Activated T-cell treated with anti-CD3 and anti-CD28 coated beads for 24 hours (primary cell): ENCODE results near the gene GARIN5A.
A peak's percentile ranks its signal among the peaks of the same experiment; 100 is the strongest.
"Not testable (repeated sequence)": the region's sequence is repeated elsewhere in the genome, so short reads cannot be mapped to it uniquely, and the experiment has no call there.

ENCODE experiments used
- DNase-seq: peaks from one replicate; pipeline ENCODE4 v3.0.0-alpha.2; 2020; ENCODE audit warnings: low read depth

GARIN5A gene

GRCh38 chr19:50488389-50489194, 11.9 kb upstream of the GARIN5A start:
- DNase-seq = no peak

- DNase-seq = peak; percentile 49
Measured at GRCh38 chr19:50486823-50487515, 10.3 kb upstream of the GARIN5A start.

GRCh38 chr19:50485284-50485955, 8.8 kb upstream of the GARIN5A start:
- no peak for DNase-seq

- no peak for DNase-seq
Measured at GRCh38 chr19:50482916-50483315, 6.3 kb upstream of the GARIN5A start.

- no peak for DNase-seq
Measured at GRCh38 chr19:50482271-50482855, 5.7 kb upstream of the GARIN5A start.

GRCh38 chr19:50481351-50482149, 4.9 kb upstream of the GARIN5A start:
- no peak for DNase-seq

- DNase-seq = no peak
Measured at GRCh38 chr19:50480281-50481111, 3.8 kb upstream of the GARIN5A start.

GRCh38 chr19:50479761-50480251, 3.2 kb upstream of the GARIN5A start:
- DNase-seq = no peak

- DNase-seq = no peak
Measured at GRCh38 chr19:50478901-50479715, 2.5 kb upstream of the GARIN5A start.

- DNase-seq = no peak
Measured at GRCh38 chr19:50477751-50478515, 1.3 kb upstream of the GARIN5A start.

GRCh38 chr19:50476907-50477238, 225 bp upstream of the GARIN5A start:
- DNase-seq = no peak

- DNase-seq = no peak
Measured at GRCh38 chr19:50475736-50476223, 868 bp downstream of the GARIN5A start.

- no peak for DNase-seq
Measured at GRCh38 chr19:50475101-50475568, 1.5 kb downstream of the GARIN5A start.

- DNase-seq = not testable (repeated sequence)
Measured at GRCh38 chr19:50473336-50473735, 3.3 kb downstream of the GARIN5A start.

- DNase-seq = no peak
Measured at GRCh38 chr19:50468818-50469217, 7.8 kb downstream of the GARIN5A start.

- no peak for DNase-seq
Measured at GRCh38 chr19:50467566-50467965, 9.1 kb downstream of the GARIN5A start.

- no peak for DNase-seq
Measured at GRCh38 chr19:50466706-50467039, 10.0 kb downstream of the GARIN5A start.

- DNase-seq = no peak
Measured at GRCh38 chr19:50465986-50466705, 10.5 kb downstream of the GARIN5A start.
